ENCODE data around the gene XRCC5. TPM values are rescaled to one million over a fixed set of nuclear protein-coding genes. Genes with fewer than 3 reads are reported as not detected.

XRCC5 gene
- total RNA-seq, 1 donor from 2014 or later, result 807 TPM

- no peak overlapping the region for H3K4me3 ChIP-seq
- Mint-ChIP-seq H3K4me3 (no peak overlapping the region), H3K9me3 (no peaks in the 10 kb centered on the region), H3K27ac (no peak overlapping the region), H3K27me3 (ENCODE audit: insufficient read depth, low read depth) (no peaks in the 10 kb centered on the region), H3K36me3 (peaks cover 21% of the 10 kb centered on the region), H3K4me1 (no peaks in the 10 kb centered on the region)
- no peaks in the 10 kb centered on the region for H3K4me1 ChIP-seq
- H3K27me3 ChIP-seq, result no peaks in the 10 kb centered on the region
- no peak overlapping the region for H3K27ac ChIP-seq
- H4K20me1 ChIP-seq (ENCODE audit: low read depth), result no peaks in the 10 kb centered on the region
- H3K4me2 ChIP-seq, result no peak overlapping the region
- no peak overlapping the region for H3K9ac ChIP-seq
- no peak overlapping the region for H2AFZ ChIP-seq (replicated peaks)
- TF ChIP-seq EZH2phosphoT487 (IDR thresholded peaks at IDR 0.05) (no peak), CTCF (IDR thresholded peaks at IDR 0.05) (no peak), EZH2 (IDR thresholded peaks at IDR 0.05) (no peak)
- H3K79me2 ChIP-seq (ENCODE audit: low read depth), result peaks cover 9% of the 10 kb centered on the region
- no peaks in the 10 kb centered on the region for H3F3A ChIP-seq (ENCODE audit: low read depth)
- H3K36me3 ChIP-seq, result peaks cover 6% of the 10 kb centered on the region
- H3K9me3 ChIP-seq (ENCODE audit: low read depth), result no peaks in the 10 kb centered on the region
- DNase-seq (ENCODE audit: low spot score), result no peak
Measured at GRCh38 chr2:216092646-216093045, 16.5 kb upstream of the XRCC5 start.

GRCh38 chr2:216094701-216095100, 14.4 kb upstream of the XRCC5 start:
- Histone ChIP-seq H4K20me1 (ENCODE audit: low read depth) (no peaks in the 10 kb centered on the region), H3K27me3 (no peaks in the 10 kb centered on the region), H3K4me1 (no peaks in the 10 kb centered on the region), H3K79me2 (ENCODE audit: low read depth) (no peaks in the 10 kb centered on the region), H3K9ac (no peak overlapping the region), H3K9me3 (ENCODE audit: low read depth) (no peaks in the 10 kb centered on the region), H2AFZ (replicated peaks) (no peak overlapping the region), H3K27ac (no peak overlapping the region), H3K36me3 (peaks cover 6% of the 10 kb centered on the region), H3F3A (ENCODE audit: low read depth) (no peaks in the 10 kb centered on the region), H3K4me2 (no peak overlapping the region), H3K4me3 (no peak overlapping the region)
- TF ChIP-seq EZH2 (IDR thresholded peaks at IDR 0.05), result no peak
- TF ChIP-seq EZH2phosphoT487 (IDR thresholded peaks at IDR 0.05), result no peak
- TF ChIP-seq CTCF (IDR thresholded peaks at IDR 0.05), result no peak
- Mint-ChIP-seq H3K4me3 (no peak overlapping the region), H3K4me1 (no peaks in the 10 kb centered on the region), H3K27ac (no peak overlapping the region), H3K9me3 (no peaks in the 10 kb centered on the region), H3K36me3 (peaks cover 16% of the 10 kb centered on the region), H3K27me3 (ENCODE audit: insufficient read depth, low read depth) (no peaks in the 10 kb centered on the region)
- DNase-seq (ENCODE audit: low spot score), result no peak

GRCh38 chr2:216098421-216099334, 10.5 kb upstream of the XRCC5 start:
- H3K4me3 Mint-ChIP-seq, result no peak overlapping the region

More at GRCh38 chr2:216098421-216099334, 10.5 kb upstream of the XRCC5 start:
- no peak overlapping the region for H3K4me2 ChIP-seq
- no peaks in the 10 kb centered on the region for H4K20me1 ChIP-seq (ENCODE audit: low read depth)
- peaks cover 4% of the 10 kb centered on the region for H3F3A ChIP-seq (ENCODE audit: low read depth)
- H3K27me3 ChIP-seq, result no peaks in the 10 kb centered on the region
- no peak overlapping the region for H3K4me3 ChIP-seq
- H3K36me3 ChIP-seq, result peaks cover 6% of the 10 kb centered on the region
- no peak overlapping the region for H3K27ac ChIP-seq
- no peaks in the 10 kb centered on the region for H3K4me1 ChIP-seq
- H3K36me3 Mint-ChIP-seq, result peaks cover 27% of the 10 kb centered on the region
- H3K4me1 Mint-ChIP-seq, result no peaks in the 10 kb centered on the region
- no peak overlapping the region for H3K9ac ChIP-seq
- no peak overlapping the region for H3K27ac Mint-ChIP-seq
- DNase-seq (ENCODE audit: low spot score), result no peak
- H3K9me3 Mint-ChIP-seq, result no peaks in the 10 kb centered on the region
- no peaks in the 10 kb centered on the region for H3K79me2 ChIP-seq (ENCODE audit: low read depth)
- no peak for TF ChIP-seq CTCF (IDR thresholded peaks at IDR 0.05)
- TF ChIP-seq EZH2phosphoT487 (IDR thresholded peaks at IDR 0.05), result no peak
- H3K9me3 ChIP-seq (ENCODE audit: low read depth), result no peaks in the 10 kb centered on the region
- no peaks in the 10 kb centered on the region for H3K27me3 Mint-ChIP-seq (ENCODE audit: insufficient read depth, low read depth)
- H2AFZ ChIP-seq (replicated peaks), result no peak overlapping the region

Data from neural progenitor cell (in vitro differentiated cells).